Neural cell (in vitro differentiated cells): ENCODE data around the gene TRERF1. TPM values are rescaled to one million over a fixed set of nuclear protein-coding genes. Genes with fewer than 3 reads are reported as not detected.

Experiments used
- H2AFZ ChIP-seq: fragments of 200-600, 300-800 bp; sonication (generic), shearing (Covaris generic); 2 replicates; pipeline ENCODE4 v1.6.0; 2014; ENCODE audit warnings: low read depth, mild to moderate bottlenecking, antibody characterized with exemption, low read length, moderate library complexity
- H3F3A ChIP-seq: fragments of 200-600 bp; shearing (Covaris generic); 2 replicates; pipeline ENCODE4 v1.6.1; 2016; ENCODE audit warnings: mild to moderate bottlenecking, moderate library complexity, mixed read lengths, antibody characterized with exemption, low read length; ENCODE audit not compliant: insufficient read depth, poor library complexity, severe bottlenecking
- H3K27ac ChIP-seq: fragments of 200-600, 300-800 bp; sonication (generic), shearing (Covaris generic); 2 replicates; pipeline ENCODE4 v1.5.1; 2014; ENCODE audit warnings: mild to moderate bottlenecking, low read length, moderate library complexity
- H3K27me3 ChIP-seq: fragments of 300-800, 200-600 bp; sonication (generic), shearing (Covaris generic); 2 replicates; pipeline ENCODE4 v1.6.0; 2014; ENCODE audit warnings: mild to moderate bottlenecking, low read depth, low read length, moderate library complexity; ENCODE audit not compliant: insufficient read depth
- H3K36me3 ChIP-seq: fragments of 300-800, 200-600 bp; sonication (generic), shearing (Covaris generic); 2 replicates; pipeline ENCODE4 v1.5.1; 2014; ENCODE audit warnings: mild to moderate bottlenecking, antibody characterized with exemption, low read length, moderate library complexity; ENCODE audit not compliant: insufficient read depth
- H3K4me2 ChIP-seq: fragments of 300-800, 200-600 bp; sonication (generic), shearing (Covaris generic); 2 replicates; pipeline ENCODE4 v1.6.0; 2014; ENCODE audit warnings: mild to moderate bottlenecking, low read length
- H3K4me3 ChIP-seq: fragments of 300-800, 200-600 bp; sonication (generic), shearing (Covaris generic); 2 replicates; pipeline ENCODE4 v1.5.1; 2014; ENCODE audit warnings: mild to moderate bottlenecking, low read length, moderate library complexity
- H3K79me2 ChIP-seq: fragments of 200-600 bp; shearing (Covaris generic); replicated peaks from 2 replicates; pipeline ENCODE4 v1.6.0; 2014; ENCODE audit warnings: mild to moderate bottlenecking, low read length, moderate library complexity; ENCODE audit not compliant: insufficient read depth
- H3K9ac ChIP-seq: fragments of 300-800, 200-600 bp; sonication (generic), shearing (Covaris generic); 2 replicates; pipeline ENCODE4 v1.6.1; 2016; ENCODE audit warnings: mild to moderate bottlenecking, low read length, mixed read lengths
- H3K9me2 ChIP-seq: fragments of 200-600 bp; shearing (Covaris generic); 2 replicates; pipeline ENCODE4 v1.6.1; 2016; ENCODE audit warnings: mild to moderate bottlenecking, low read length, mixed read lengths; ENCODE audit not compliant: insufficient read depth
- H3K9me3 ChIP-seq: fragments of 200-600, 300-800 bp; sonication (generic), shearing (Covaris generic); 2 replicates; pipeline ENCODE4 v1.6.1; 2016; ENCODE audit warnings: mild to moderate bottlenecking, mixed run types, low read length, moderate library complexity, mixed read lengths
- H4K20me1 ChIP-seq: fragments of 200-600 bp; shearing (Covaris generic); 2 replicates; pipeline ENCODE4 v1.6.1; 2016; ENCODE audit warnings: mild to moderate bottlenecking, mixed run types; ENCODE audit not compliant: insufficient read depth
- CTCF ChIP-seq: fragments of 450-650 bp; IDR thresholded peaks from 2 replicates; pipeline ENCODE4 v1.5.1; 2014; ENCODE audit warnings: antibody characterized with exemption, mild to moderate bottlenecking, moderate library complexity; ENCODE audit not compliant: poor library complexity, severe bottlenecking
- EP300 ChIP-seq: fragments of 450-650 bp; conservative IDR thresholded peaks from 2 replicates; pipeline ENCODE4 v1.6.1; 2014; ENCODE audit warnings: antibody characterized with exemption, mild to moderate bottlenecking, moderate library complexity; ENCODE audit not compliant: poor library complexity, severe bottlenecking
- EZH2 ChIP-seq: fragments of 200-600, 300-800 bp; shearing (Covaris generic), sonication (generic); IDR thresholded peaks from 2 replicates; pipeline ENCODE4 v1.6.1; 2014; ENCODE audit warnings: antibody characterized with exemption, low read length, borderline replicate concordance, mild to moderate bottlenecking; ENCODE audit not compliant: insufficient read depth, poor library complexity, severe bottlenecking
- MXI1 ChIP-seq: fragments of 450-650 bp; conservative IDR thresholded peaks from 2 replicates; pipeline ENCODE4 v1.6.1; 2014; ENCODE audit warnings: antibody characterized with exemption, mild to moderate bottlenecking; ENCODE audit not compliant: poor library complexity, severe bottlenecking
- POLR2AphosphoS5 ChIP-seq: IDR thresholded peaks from 2 replicates; pipeline ENCODE4 v1.6.1; 2012
- RAD21 ChIP-seq: fragments of 450-650 bp; conservative IDR thresholded peaks from 2 replicates; pipeline ENCODE4 v1.6.1; 2014; ENCODE audit warnings: antibody characterized with exemption, mild to moderate bottlenecking, moderate library complexity
- SMC3 ChIP-seq: fragments of 450-650 bp; conservative IDR thresholded peaks from 2 replicates; pipeline ENCODE4 v1.6.1; 2014; ENCODE audit warnings: antibody characterized with exemption, mild to moderate bottlenecking, moderate library complexity; ENCODE audit not compliant: poor library complexity
- TAF1 ChIP-seq: IDR thresholded peaks from 2 replicates; pipeline ENCODE4 v1.6.1; 2012; ENCODE audit warnings: low read depth
- polyA plus RNA-seq: library from polyadenylated mRNA; depleted of rRNA; stranded (reverse); fragments of >200 nt; gene quantifications from 2 replicates; pipeline ENCODE4 v1.2.3, GENCODE V29; 2014
- TF ChIP-seq, protein P1 (sequence below): IDR thresholded peaks from 2 replicates; pipeline ENCODE4 v1.6.1; 2012; ENCODE audit warnings: borderline replicate concordance

TRERF1 gene
- polyA plus RNA-seq, 1 donor from 2014 or later: 4.5 TPM

DNA sequence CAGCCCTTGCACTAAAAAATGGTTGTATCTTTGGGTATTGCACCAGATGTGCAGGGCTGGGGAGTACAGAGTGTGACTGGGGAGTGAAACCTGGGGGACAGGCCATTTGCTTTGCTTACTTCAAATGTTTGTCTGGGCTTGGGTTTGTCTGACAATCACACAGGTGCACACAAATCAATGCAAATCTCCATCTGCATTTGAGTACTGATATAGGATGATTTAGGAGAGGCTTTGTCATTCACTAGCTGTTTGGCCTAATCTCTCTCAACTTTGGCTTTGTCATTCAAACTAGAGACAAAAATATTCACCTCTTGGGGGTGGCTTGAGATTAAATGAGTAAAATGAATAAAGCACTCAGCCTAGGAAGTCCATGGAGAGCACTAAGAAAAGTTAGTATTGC, 274.7 kb downstream of the TRERF1 start:
- Histone ChIP-seq H3K36me3 (no peaks in the 10 kb centered on the region), H2AFZ (no peak overlapping the region), H3F3A (no peaks in the 10 kb centered on the region), H3K27me3 (no peaks in the 10 kb centered on the region), H3K9me3 (no peaks in the 10 kb centered on the region), H3K9me2 (no peaks in the 10 kb centered on the region), H3K9ac (no peak overlapping the region), H3K4me3 (no peak overlapping the region), H3K4me2 (no peak overlapping the region), H3K27ac (no peak overlapping the region), H4K20me1 (no peaks in the 10 kb centered on the region), H3K79me2 (no peaks in the 10 kb centered on the region)
- TF ChIP-seq EP300 (no peak), EZH2 (no peak), RAD21 (no peak), CTCF (no peak), SMC3 (no peak), MXI1 (no peak), TAF1 (no peak)

DNA sequence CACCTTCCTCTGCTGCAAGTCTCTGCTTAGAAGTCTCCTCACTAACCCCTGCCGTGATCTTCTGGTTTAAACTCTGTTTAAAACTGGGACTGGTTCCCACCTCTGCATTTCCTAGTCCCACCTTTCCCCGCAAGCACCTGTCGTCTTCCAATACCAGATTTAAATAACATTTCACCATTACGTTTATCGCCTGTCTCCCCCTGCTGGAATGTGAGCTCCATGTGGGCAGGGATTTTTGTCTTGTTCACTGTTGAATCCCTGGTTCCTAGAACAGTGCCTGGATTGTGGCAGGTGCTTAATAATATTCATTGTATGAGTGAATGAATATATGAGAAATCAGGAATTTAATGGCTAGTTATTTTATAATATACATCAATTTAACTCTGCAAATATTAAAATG, 275.9 kb downstream of the TRERF1 start:
- TF ChIP-seq EP300: no peak
- no peak for TF ChIP-seq SMC3
- TF ChIP-seq CTCF: no peak
- TF ChIP-seq POLR2AphosphoS5: no peak
- TF ChIP-seq TAF1: no peak
- TF ChIP-seq MXI1: no peak
- no peak for TF ChIP-seq RAD21
- no peak for TF ChIP-seq EZH2
- TF ChIP-seq, protein P1, sequence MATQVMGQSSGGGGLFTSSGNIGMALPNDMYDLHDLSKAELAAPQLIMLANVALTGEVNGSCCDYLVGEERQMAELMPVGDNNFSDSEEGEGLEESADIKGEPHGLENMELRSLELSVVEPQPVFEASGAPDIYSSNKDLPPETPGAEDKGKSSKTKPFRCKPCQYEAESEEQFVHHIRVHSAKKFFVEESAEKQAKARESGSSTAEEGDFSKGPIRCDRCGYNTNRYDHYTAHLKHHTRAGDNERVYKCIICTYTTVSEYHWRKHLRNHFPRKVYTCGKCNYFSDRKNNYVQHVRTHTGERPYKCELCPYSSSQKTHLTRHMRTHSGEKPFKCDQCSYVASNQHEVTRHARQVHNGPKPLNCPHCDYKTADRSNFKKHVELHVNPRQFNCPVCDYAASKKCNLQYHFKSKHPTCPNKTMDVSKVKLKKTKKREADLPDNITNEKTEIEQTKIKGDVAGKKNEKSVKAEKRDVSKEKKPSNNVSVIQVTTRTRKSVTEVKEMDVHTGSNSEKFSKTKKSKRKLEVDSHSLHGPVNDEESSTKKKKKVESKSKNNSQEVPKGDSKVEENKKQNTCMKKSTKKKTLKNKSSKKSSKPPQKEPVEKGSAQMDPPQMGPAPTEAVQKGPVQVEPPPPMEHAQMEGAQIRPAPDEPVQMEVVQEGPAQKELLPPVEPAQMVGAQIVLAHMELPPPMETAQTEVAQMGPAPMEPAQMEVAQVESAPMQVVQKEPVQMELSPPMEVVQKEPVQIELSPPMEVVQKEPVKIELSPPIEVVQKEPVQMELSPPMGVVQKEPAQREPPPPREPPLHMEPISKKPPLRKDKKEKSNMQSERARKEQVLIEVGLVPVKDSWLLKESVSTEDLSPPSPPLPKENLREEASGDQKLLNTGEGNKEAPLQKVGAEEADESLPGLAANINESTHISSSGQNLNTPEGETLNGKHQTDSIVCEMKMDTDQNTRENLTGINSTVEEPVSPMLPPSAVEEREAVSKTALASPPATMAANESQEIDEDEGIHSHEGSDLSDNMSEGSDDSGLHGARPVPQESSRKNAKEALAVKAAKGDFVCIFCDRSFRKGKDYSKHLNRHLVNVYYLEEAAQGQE: no peak
- Histone ChIP-seq H3K36me3 (no peaks in the 10 kb centered on the region), H3K79me2 (no peaks in the 10 kb centered on the region), H3K27ac (no peak overlapping the region), H3K9me3 (no peaks in the 10 kb centered on the region), H3K9ac (no peak overlapping the region), H3K9me2 (no peaks in the 10 kb centered on the region), H4K20me1 (no peaks in the 10 kb centered on the region), H3K4me3 (no peak overlapping the region), H3K4me2 (no peak overlapping the region), H2AFZ (no peak overlapping the region), H3F3A (no peaks in the 10 kb centered on the region), H3K27me3 (no peaks in the 10 kb centered on the region)

Other genes with a start within 250 kb of the TRERF1 start
- gene MRPS10, start 234.1 kb downstream of the TRERF1 start, polyA plus RNA-seq: 36.4 and 37.4 TPM in 2 replicates
- 24.4 and 25.5 TPM in 2 replicates for gene UBR2, start 112.1 kb upstream of the TRERF1 start, polyA plus RNA-seq